Measurements from ENCODE around the gene ANKRD44.

The ANKRD44 gene

DNA sequence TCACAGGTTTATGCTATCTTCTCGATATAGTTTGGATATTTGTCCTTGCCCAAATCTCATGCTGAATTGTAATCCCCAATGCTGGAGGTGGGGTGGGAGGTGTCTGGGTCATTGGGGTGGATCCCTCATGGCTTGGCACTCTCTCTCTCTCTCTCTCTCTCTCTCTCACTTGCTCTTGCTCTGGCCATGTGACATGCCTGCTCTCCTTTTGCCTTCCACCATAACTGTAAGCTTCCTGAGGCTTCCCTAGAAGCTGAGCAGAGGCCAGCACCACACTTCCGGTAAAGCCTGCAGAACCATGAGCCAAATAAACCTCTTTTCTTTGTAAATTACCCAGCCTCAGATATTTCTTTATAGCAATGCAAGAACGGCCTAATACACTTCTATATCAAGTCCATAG, 342.8 kb downstream of the ANKRD44 start:
- TF ChIP-seq, protein P1, sequence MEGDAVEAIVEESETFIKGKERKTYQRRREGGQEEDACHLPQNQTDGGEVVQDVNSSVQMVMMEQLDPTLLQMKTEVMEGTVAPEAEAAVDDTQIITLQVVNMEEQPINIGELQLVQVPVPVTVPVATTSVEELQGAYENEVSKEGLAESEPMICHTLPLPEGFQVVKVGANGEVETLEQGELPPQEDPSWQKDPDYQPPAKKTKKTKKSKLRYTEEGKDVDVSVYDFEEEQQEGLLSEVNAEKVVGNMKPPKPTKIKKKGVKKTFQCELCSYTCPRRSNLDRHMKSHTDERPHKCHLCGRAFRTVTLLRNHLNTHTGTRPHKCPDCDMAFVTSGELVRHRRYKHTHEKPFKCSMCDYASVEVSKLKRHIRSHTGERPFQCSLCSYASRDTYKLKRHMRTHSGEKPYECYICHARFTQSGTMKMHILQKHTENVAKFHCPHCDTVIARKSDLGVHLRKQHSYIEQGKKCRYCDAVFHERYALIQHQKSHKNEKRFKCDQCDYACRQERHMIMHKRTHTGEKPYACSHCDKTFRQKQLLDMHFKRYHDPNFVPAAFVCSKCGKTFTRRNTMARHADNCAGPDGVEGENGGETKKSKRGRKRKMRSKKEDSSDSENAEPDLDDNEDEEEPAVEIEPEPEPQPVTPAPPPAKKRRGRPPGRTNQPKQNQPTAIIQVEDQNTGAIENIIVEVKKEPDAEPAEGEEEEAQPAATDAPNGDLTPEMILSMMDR (IDR thresholded peaks at IDR 0.05; ENCODE audit: control extremely low read depth, extremely low read depth, low read depth, missing control alignments), result no peak
- DNase-seq (ENCODE audit: extremely low spot score), result no peak
- ChIA-PET POLR2A (no interaction called here), CTCF (no interaction called here)

DNA sequence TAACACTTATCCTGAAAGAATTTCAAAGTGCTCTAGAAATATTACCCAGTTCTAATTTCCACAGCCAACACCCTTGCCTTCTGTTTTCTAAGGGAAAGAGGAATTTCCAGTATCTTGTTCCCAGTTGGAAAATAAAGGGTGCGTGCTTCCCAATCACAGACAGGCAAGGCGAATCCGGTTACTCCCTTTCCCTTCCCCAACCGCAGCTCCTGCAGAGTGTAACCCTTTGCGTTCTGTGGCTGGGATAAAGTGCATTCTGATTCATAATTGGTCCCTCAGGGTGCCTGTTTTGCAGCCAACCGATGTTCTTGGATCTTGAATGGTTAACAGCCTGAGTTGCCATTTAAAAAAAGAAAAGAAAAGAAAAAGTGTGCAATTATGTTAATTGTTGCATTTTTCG, 343.5 kb downstream of the ANKRD44 start:
- TF ChIP-seq, protein P1 (IDR thresholded peaks at IDR 0.05; ENCODE audit: control extremely low read depth, extremely low read depth, low read depth, missing control alignments), result no peak
- DNase-seq (ENCODE audit: extremely low spot score), result no peak
- POLR2A ChIA-PET, result no interaction called here
- CTCF ChIA-PET, result no interaction called here

DNA sequence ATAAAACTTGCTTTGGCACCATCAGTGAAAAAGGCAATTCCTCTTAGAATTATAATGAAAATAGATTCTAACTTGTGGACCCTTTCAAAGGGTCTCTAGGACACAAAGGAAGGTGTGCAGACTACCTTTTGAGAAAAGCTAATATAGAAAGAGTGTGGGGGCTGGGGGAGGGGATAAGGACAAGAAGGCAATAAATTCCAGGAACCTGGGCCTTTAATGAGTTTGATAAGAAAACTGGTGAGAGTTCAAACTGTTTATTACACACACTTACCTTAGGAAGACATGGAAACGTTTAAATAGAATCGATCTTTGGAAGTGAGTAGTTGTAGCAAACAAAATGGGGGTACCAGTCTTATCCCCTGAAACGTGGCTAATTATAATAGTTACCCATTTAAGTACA, 344.5 kb downstream of the ANKRD44 start:
- CTCF ChIA-PET, result interaction anchor here (1.1 kb wide), 1 partner anchor 10 kb away, joined by 3 read pairs; no protein-coding TSS in a partner anchor

DNA sequence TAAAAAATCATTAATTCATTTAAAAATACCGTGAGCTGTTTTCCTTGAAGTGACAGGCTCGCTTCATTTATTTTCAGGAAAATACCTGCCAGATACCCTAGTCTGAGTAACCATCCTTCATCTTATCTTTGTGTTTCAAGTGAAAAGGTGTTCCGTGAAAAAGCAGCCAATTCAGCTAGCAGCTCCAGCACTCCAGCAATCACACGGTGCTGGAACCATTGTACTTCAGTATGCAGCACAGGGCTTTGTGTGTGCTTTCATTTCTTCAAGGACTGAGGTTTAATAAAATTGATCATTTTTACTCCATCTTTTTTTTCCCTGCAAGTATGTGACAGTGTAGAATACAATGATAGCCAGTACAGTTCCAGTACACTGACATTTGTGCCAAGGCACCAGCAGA, 344.9 kb downstream of the ANKRD44 start:
- ChIA-PET CTCF (interaction anchor here (1.1 kb wide), 1 partner anchor 9 kb away, joined by 3 read pairs; no protein-coding TSS in a partner anchor), POLR2A (no interaction called here)
- DNase-seq (ENCODE audit: extremely low spot score), result no peak
- TF ChIP-seq, protein P1 (IDR thresholded peaks at IDR 0.05; ENCODE audit: control extremely low read depth, extremely low read depth, low read depth, missing control alignments), result no peak

More for the DNA sequence above, 344.5 kb downstream of the ANKRD44 start:
- DNase-seq (ENCODE audit: extremely low spot score), result no peak
- POLR2A ChIA-PET, result no interaction called here
- TF ChIP-seq, protein P1 (IDR thresholded peaks at IDR 0.05; ENCODE audit: control extremely low read depth, extremely low read depth, low read depth, missing control alignments), result no peak

DNA sequence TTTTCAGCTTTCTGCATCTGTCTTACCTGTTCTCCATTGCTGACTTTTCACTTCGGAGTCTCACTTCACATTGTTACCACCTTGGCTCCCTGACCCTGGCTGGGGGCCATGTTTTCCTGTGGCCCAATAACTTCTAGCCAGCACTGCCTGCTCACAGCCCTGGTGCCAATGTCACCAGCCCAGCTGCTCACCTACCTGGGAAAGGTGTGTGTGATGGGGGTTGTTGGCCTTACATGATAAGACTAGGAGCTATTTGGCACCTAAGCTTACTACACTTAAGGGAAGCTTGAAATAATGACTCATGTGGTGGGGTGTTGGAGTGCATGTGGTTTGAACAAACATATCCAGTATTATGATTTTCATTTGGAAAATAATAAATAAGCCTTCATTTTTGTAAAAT, 346.6 kb downstream of the ANKRD44 start:
- ChIA-PET POLR2A (no interaction called here), CTCF (interaction anchor here (0.8 to 1.1 kb wide), 2 partner anchors 10 to 47 kb away, joined by 3 read pairs; no protein-coding TSS in a partner anchor)
- TF ChIP-seq, protein P1 (IDR thresholded peaks at IDR 0.05; ENCODE audit: control extremely low read depth, extremely low read depth, low read depth, missing control alignments), result no peak
- DNase-seq (ENCODE audit: extremely low spot score), result no peak

DNA sequence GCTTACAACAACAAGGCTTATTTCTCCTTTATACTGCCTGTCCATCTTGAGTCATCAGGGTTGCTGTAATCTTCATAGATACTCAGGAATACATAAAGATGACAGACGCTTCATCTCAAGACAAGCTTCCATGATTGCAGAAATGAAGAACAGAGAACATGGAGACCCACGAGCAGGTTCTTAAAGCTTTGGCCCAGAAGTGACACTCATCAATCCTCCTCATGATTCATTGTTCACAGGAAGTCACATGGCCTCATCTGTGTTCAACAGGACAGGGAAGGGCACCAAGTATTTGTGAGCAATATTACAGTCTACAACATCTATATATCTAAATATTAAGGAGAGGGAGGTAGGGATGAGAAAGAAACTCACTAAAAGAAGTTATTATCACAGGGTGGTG, 347.5 kb downstream of the ANKRD44 start:
- POLR2A ChIA-PET, result no interaction called here
- TF ChIP-seq, protein P1 (IDR thresholded peaks at IDR 0.05; ENCODE audit: control extremely low read depth, extremely low read depth, low read depth, missing control alignments), result no peak
- no peak for DNase-seq (ENCODE audit: extremely low spot score)
- CTCF ChIA-PET, result no interaction called here

DNA sequence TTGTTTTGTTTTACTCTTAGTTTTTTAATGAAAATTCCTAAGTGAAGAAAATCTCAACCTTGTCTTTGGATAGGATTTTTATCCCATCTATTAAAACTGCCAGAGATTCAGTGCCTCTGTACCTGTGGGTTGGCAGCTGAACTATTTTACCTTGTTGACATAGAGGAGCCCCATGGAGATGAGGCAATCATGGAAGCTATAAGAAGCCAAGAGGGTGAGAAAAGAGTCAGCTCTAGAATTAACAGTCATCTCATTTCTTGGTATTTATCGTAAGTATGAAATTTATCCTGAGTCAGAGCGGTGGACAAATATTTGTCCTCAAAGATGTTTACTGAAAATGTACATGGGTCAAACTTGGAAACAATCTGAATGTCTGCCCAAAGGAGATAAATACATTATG, 348.3 kb downstream of the ANKRD44 start:
- TF ChIP-seq, protein P1 (IDR thresholded peaks at IDR 0.05; ENCODE audit: control extremely low read depth, extremely low read depth, low read depth, missing control alignments), result no peak
- no peak for DNase-seq (ENCODE audit: extremely low spot score)
- ChIA-PET POLR2A (no interaction called here), CTCF (no interaction called here)
